ENCODE results near the gene BABAM2. TPM values are rescaled to one million over a fixed set of nuclear protein-coding genes. Genes with fewer than 3 reads are reported as not detected.

Gene BABAM2
- total RNA-seq, 1 donor from 2014 or later: 28.5 TPM

DNA sequence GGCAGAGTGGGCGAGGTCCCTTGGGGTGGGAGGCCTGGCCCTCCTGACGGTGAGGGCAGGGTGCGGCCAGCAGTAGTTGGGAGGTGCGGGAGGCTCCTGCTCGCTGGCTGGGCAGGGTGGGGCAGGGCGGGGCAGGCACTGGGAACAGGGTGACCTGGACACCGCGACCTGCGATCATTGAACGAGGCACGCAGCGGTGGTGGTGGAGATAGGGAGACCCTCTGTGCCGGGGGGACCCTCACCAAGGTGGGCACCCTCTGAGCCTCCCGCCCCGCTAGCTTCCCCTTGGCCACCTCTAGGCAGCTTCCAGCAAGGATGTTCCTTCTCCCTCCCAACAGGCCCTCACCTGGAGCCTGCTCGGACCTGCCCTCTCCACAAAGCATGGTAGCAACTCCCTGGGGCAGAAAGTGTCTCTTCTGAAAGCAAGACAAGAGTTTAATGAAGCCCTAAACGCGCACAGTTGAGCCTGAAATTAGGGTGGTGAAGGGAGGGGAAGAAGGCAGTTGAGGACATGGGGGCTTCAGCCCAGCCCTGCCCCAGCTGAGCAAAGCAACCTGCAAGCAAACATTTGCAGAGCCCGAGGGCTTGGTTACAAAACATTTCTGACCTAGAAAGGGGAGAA, 486.8 kb downstream of the BABAM2 start:
- Histone ChIP-seq H3K79me2 (ENCODE audit: insufficient read depth, low read length) (no peaks in the 10 kb centered on the region), H3K27ac (ENCODE audit: low read depth, low read length) (no peak overlapping the region), H3K27me3 (ENCODE audit: insufficient read depth, low read length) (no peaks in the 10 kb centered on the region), H2AFZ (ENCODE audit: low read depth, low read length) (no peak overlapping the region), H4K20me1 (ENCODE audit: insufficient read depth, low read length) (no peaks in the 10 kb centered on the region), H3K9ac (ENCODE audit: low read length) (no peak overlapping the region), H3K4me3 (ENCODE audit: insufficient read depth, low read depth, low read length) (no peak overlapping the region), H3K4me1 (ENCODE audit: insufficient read depth, low read length) (no peaks in the 10 kb centered on the region), H3K36me3 (ENCODE audit: insufficient read depth, low read length) (no peaks in the 10 kb centered on the region), H3K9me3 (ENCODE audit: insufficient read depth, low read depth, low read length) (no peaks in the 10 kb centered on the region), H3K4me2 (ENCODE audit: low read length) (no peak overlapping the region)
- TF ChIP-seq, protein P1, sequence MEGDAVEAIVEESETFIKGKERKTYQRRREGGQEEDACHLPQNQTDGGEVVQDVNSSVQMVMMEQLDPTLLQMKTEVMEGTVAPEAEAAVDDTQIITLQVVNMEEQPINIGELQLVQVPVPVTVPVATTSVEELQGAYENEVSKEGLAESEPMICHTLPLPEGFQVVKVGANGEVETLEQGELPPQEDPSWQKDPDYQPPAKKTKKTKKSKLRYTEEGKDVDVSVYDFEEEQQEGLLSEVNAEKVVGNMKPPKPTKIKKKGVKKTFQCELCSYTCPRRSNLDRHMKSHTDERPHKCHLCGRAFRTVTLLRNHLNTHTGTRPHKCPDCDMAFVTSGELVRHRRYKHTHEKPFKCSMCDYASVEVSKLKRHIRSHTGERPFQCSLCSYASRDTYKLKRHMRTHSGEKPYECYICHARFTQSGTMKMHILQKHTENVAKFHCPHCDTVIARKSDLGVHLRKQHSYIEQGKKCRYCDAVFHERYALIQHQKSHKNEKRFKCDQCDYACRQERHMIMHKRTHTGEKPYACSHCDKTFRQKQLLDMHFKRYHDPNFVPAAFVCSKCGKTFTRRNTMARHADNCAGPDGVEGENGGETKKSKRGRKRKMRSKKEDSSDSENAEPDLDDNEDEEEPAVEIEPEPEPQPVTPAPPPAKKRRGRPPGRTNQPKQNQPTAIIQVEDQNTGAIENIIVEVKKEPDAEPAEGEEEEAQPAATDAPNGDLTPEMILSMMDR (IDR thresholded peaks at IDR 0.05; ENCODE audit: insufficient read depth, low read depth, low read length): no peak
- TF ChIP-seq EZH2 (IDR thresholded peaks at IDR 0.05; ENCODE audit: insufficient read depth, low read length): no peak
- DNase-seq (ENCODE audit: low read depth): no peak
- no peak overlapping the region for H3K4me3 Mint-ChIP-seq (ENCODE audit: unreplicated experiment)
- H3K27ac Mint-ChIP-seq (ENCODE audit: unreplicated experiment): no peak overlapping the region
- H3K9me3 Mint-ChIP-seq (ENCODE audit: unreplicated experiment): no peaks in the 10 kb centered on the region
- no peaks in the 10 kb centered on the region for H3K36me3 Mint-ChIP-seq (ENCODE audit: low read depth, unreplicated experiment)
- no peaks in the 10 kb centered on the region for H3K4me1 Mint-ChIP-seq (ENCODE audit: low read depth, unreplicated experiment)
- H3K27me3 Mint-ChIP-seq (ENCODE audit: low read depth, unreplicated experiment): peaks cover 69% of the 10 kb centered on the region
- no peak for FAIRE-seq

DNA sequence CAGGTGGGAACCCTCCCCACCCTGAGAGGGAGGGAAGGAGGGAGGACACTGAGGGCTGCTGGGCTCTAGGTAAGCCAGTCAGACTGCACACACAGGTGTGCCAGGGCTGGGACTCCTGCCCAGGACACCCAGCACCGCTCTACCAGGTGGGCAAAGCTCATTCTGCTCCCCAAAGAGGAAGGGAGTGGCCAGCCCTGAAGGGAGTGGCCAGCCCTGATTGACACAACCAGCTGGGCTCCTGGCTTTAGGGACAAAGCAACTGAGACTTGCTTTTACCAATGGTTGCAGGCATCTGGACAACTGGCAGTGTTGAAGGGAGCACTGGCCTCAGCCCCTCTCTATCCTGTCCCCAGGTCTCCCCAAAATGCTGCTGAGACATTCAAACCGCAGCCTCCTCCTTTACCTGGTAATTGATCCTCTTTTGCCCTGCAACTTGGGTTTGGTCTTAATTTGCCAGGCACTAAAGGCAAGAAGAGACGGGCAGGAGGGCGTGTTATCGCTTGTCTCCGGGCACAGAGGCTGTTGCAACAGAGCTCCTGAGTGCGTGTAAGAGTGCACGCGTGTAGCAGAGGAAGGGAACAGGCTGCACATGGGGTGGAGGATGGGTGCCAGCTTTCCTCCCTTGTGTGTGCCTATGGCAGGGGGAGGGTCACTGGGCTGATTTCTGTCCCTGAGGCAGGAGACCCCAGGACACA, 487.6 kb downstream of the BABAM2 start:
- no peaks in the 10 kb centered on the region for H3K27me3 ChIP-seq (ENCODE audit: insufficient read depth, low read length)
- H3K4me2 ChIP-seq (ENCODE audit: low read length): no peak overlapping the region
- H3K9ac ChIP-seq (ENCODE audit: low read length): no peak overlapping the region
- H3K4me3 ChIP-seq (ENCODE audit: insufficient read depth, low read depth, low read length): no peak overlapping the region
- DNase-seq (ENCODE audit: low read depth) (no peak), FAIRE-seq (no peak)
- Mint-ChIP-seq H3K27me3 (ENCODE audit: low read depth, unreplicated experiment) (peaks cover 67% of the 10 kb centered on the region), H3K27ac (ENCODE audit: unreplicated experiment) (no peak overlapping the region), H3K4me3 (ENCODE audit: unreplicated experiment) (no peak overlapping the region), H3K9me3 (ENCODE audit: unreplicated experiment) (no peaks in the 10 kb centered on the region), H3K36me3 (ENCODE audit: low read depth, unreplicated experiment) (no peaks in the 10 kb centered on the region), H3K4me1 (ENCODE audit: low read depth, unreplicated experiment) (peaks cover 1% of the 10 kb centered on the region)
- no peaks in the 10 kb centered on the region for H3K4me1 ChIP-seq (ENCODE audit: insufficient read depth, low read length)
- H4K20me1 ChIP-seq (ENCODE audit: insufficient read depth, low read length): no peaks in the 10 kb centered on the region
- H3K79me2 ChIP-seq (ENCODE audit: insufficient read depth, low read length): no peaks in the 10 kb centered on the region
- TF ChIP-seq, protein P1 (IDR thresholded peaks at IDR 0.05; ENCODE audit: insufficient read depth, low read depth, low read length): no peak
- no peak for TF ChIP-seq EZH2 (IDR thresholded peaks at IDR 0.05; ENCODE audit: insufficient read depth, low read length)
- no peak overlapping the region for H2AFZ ChIP-seq (ENCODE audit: low read depth, low read length)
- no peak overlapping the region for H3K27ac ChIP-seq (ENCODE audit: low read depth, low read length)
- no peaks in the 10 kb centered on the region for H3K9me3 ChIP-seq (ENCODE audit: insufficient read depth, low read depth, low read length)
- no peaks in the 10 kb centered on the region for H3K36me3 ChIP-seq (ENCODE audit: insufficient read depth, low read length)
